Nephron progenitor cell (in vitro differentiated cells): ENCODE results near the gene CD93.
A peak's percentile ranks its signal among the peaks of the same experiment; 100 is the strongest.

Experiments
- DNase-seq: peaks from one replicate; pipeline ENCODE4 v3.0.0; 2021
- H3K27ac Mint-ChIP-seq: 2 replicates; pipeline ENCODE4 v1.8.0; 2021; ENCODE audit warnings: mild to moderate bottlenecking, moderate library complexity, mixed read lengths
- H3K27me3 Mint-ChIP-seq: 2 replicates; pipeline ENCODE4 v1.8.0; 2021; ENCODE audit warnings: mild to moderate bottlenecking, low read depth, mixed read lengths; ENCODE audit not compliant: poor library complexity
- H3K36me3 Mint-ChIP-seq: 2 replicates; pipeline ENCODE4 v1.8.0; 2021; ENCODE audit warnings: low read depth, mixed read lengths
- H3K4me1 Mint-ChIP-seq: 2 replicates; pipeline ENCODE4 v1.8.0; 2021; ENCODE audit warnings: mixed read lengths
- H3K4me3 Mint-ChIP-seq: 2 replicates; pipeline ENCODE4 v1.8.0; 2021; ENCODE audit warnings: mild to moderate bottlenecking, moderate library complexity, mixed read lengths
- H3K9me3 Mint-ChIP-seq: 2 replicates; pipeline ENCODE4 v1.8.0; 2021; ENCODE audit warnings: mild to moderate bottlenecking, moderate library complexity, mixed read lengths
- CTCF ChIP-seq: fragments of 200-600 bp; sonication (generic); IDR thresholded peaks from 2 replicates; pipeline ENCODE4 v1.5.0; 2021; ENCODE audit warnings: antibody characterized with exemption

The CD93 gene

GRCh38 chr20:23034721-23035671 is 51.1 kb downstream of the CD93 start, which contains the start of gene SSTR4:
TSS of gene SSTR4 (plus strand) at chr20:23035312. CDS start at chr20:23035484, 172 bp downstream.
- no peaks in the 10 kb centered on the region for H3K36me3 Mint-ChIP-seq
- H3K4me3 Mint-ChIP-seq: peak within 1 kb of the TSS; percentile 62
- peaks cover 25% of the 10 kb centered on the region for H3K4me1 Mint-ChIP-seq
- peak; percentile 56 for DNase-seq
- TF ChIP-seq CTCF: no peak
- no peak within 1 kb of the TSS for H3K27ac Mint-ChIP-seq
- H3K27me3 Mint-ChIP-seq: peaks cover 84% of the 10 kb centered on the region
- peaks cover 4% of the 10 kb centered on the region for H3K9me3 Mint-ChIP-seq

GRCh38 chr20:23033918-23034317 is 52.2 kb downstream of the CD93 start:
- peaks cover 4% of the 10 kb centered on the region for H3K9me3 Mint-ChIP-seq
- H3K27ac Mint-ChIP-seq: no peak overlapping the region
- no peak for TF ChIP-seq CTCF
- H3K36me3 Mint-ChIP-seq: no peaks in the 10 kb centered on the region
- no peak for DNase-seq
- peaks cover 21% of the 10 kb centered on the region for H3K4me1 Mint-ChIP-seq
- no peak overlapping the region for H3K4me3 Mint-ChIP-seq
- H3K27me3 Mint-ChIP-seq: peaks cover 84% of the 10 kb centered on the region

- peaks cover 4% of the 10 kb centered on the region for H3K9me3 Mint-ChIP-seq
- no peak for TF ChIP-seq CTCF
- no peak overlapping the region for H3K27ac Mint-ChIP-seq
- peaks cover 75% of the 10 kb centered on the region for H3K27me3 Mint-ChIP-seq
- no peak overlapping the region for H3K4me3 Mint-ChIP-seq
- DNase-seq: no peak
- H3K4me1 Mint-ChIP-seq: peaks cover 15% of the 10 kb centered on the region
- H3K36me3 Mint-ChIP-seq: no peaks in the 10 kb centered on the region
Measured at GRCh38 chr20:23032750-23033078, 53.4 kb downstream of the CD93 start.

GRCh38 chr20:23032056-23032749 is 53.9 kb downstream of the CD93 start:
- Mint-ChIP-seq H3K9me3 (peaks cover 4% of the 10 kb centered on the region), H3K27ac (no peak overlapping the region), H3K27me3 (peaks cover 70% of the 10 kb centered on the region), H3K36me3 (no peaks in the 10 kb centered on the region), H3K4me3 (no peak overlapping the region), H3K4me1 (peaks cover 14% of the 10 kb centered on the region)
- TF ChIP-seq CTCF: no peak
- no peak for DNase-seq

GRCh38 chr20:23031346-23031745 is 54.8 kb downstream of the CD93 start:
- no peak overlapping the region for H3K27ac Mint-ChIP-seq
- no peak overlapping the region for H3K4me3 Mint-ChIP-seq
- DNase-seq: no peak
- no peaks in the 10 kb centered on the region for H3K9me3 Mint-ChIP-seq
- H3K4me1 Mint-ChIP-seq: peaks cover 5% of the 10 kb centered on the region
- H3K36me3 Mint-ChIP-seq: no peaks in the 10 kb centered on the region
- no peak for TF ChIP-seq CTCF
- peaks cover 61% of the 10 kb centered on the region for H3K27me3 Mint-ChIP-seq
